ENCODE data around the gene COBL. TPM values are rescaled to one million over a fixed set of nuclear protein-coding genes. Genes with fewer than 3 reads are reported as not detected.

Gene COBL
- total and polyA plus RNA-seq, 2 experiments from 2014 or later, result not detected

GRCh38 chr7:51055039-51055840 is 261.4 kb downstream of the COBL start:
- no peak for DNase-seq
- Histone ChIP-seq H3K27ac (no peak overlapping the region), H3K79me2 (ENCODE audit: insufficient read depth) (no peaks in the 10 kb centered on the region), H3K4me1 (ENCODE audit: insufficient read depth) (no peaks in the 10 kb centered on the region), H3K9ac (no peak overlapping the region), H3K9me3 (ENCODE audit: low read depth) (no peaks in the 10 kb centered on the region), H3K27me3 (replicated peaks; ENCODE audit: insufficient read depth) (peaks cover 23% of the 10 kb centered on the region; the same call in 1 of the 2 replicates), H3K36me3 (ENCODE audit: low read depth) (no peaks in the 10 kb centered on the region), H2AFZ (no peak overlapping the region), H3F3A (ENCODE audit: insufficient read depth) (no peaks in the 10 kb centered on the region), H3K4me2 (ENCODE audit: unreplicated experiment) (no peak overlapping the region), H3K9me2 (ENCODE audit: insufficient read depth) (no peaks in the 10 kb centered on the region), H3K4me3 (no peak overlapping the region), H4K20me1 (ENCODE audit: insufficient read depth) (no peaks in the 10 kb centered on the region)
- TF ChIP-seq EZH2phosphoT487 (IDR thresholded peaks at IDR 0.05; ENCODE audit: insufficient read depth, low read depth) (no peak), EZH2 (IDR thresholded peaks at IDR 0.05; ENCODE audit: insufficient read depth, poor library complexity, severe bottlenecking) (no peak)
- in situ Hi-C loops (cut with MboI), result no loop called here
- WGBS, 2 experiments (ENCODE audit: low coverage in 1 of 2, low lambda C conversion rate in 2 of 2, missing lambda C conversion rate in 2 of 2), result 86 to 87% methylated on average over 21 to 22 of the region's 22 CpGs

DNA sequence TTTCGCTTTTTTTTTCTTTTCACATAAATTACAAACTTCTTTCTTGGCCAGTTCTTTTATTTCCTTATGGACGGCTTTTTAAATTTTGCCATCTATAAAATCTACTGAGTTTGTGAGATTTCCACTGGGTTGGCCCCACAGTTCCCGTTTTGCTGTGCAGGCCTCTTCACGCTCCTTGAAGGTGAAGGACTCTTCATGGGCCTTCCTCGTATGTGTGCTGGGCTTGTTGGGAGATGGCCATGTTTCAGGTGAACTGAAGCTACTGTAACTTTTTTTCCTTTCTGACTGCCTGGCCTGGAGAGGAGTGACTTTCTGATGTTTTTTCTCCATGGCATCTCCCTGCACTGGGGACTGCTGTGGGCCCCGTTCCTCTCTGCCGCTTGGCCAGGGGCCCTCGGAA is 262.4 kb downstream of the COBL start:
- no peak for DNase-seq
- WGBS, 2 experiments (ENCODE audit: low coverage in 1 of 2, low lambda C conversion rate in 2 of 2, missing lambda C conversion rate in 2 of 2), result 78 to 82% methylated on average over 8 of the region's 8 CpGs
- Histone ChIP-seq H3K79me2 (ENCODE audit: insufficient read depth) (no peaks in the 10 kb centered on the region), H3K27ac (no peak overlapping the region), H3K4me2 (ENCODE audit: unreplicated experiment) (no peak overlapping the region), H3K9me3 (ENCODE audit: low read depth) (no peaks in the 10 kb centered on the region), H3K4me1 (ENCODE audit: insufficient read depth) (no peaks in the 10 kb centered on the region), H3K9ac (no peak overlapping the region), H3K27me3 (replicated peaks; ENCODE audit: insufficient read depth) (peaks cover 29% of the 10 kb centered on the region), H3K4me3 (no peak overlapping the region), H3K9me2 (ENCODE audit: insufficient read depth) (no peaks in the 10 kb centered on the region), H4K20me1 (ENCODE audit: insufficient read depth) (no peaks in the 10 kb centered on the region), H3K36me3 (ENCODE audit: low read depth) (no peaks in the 10 kb centered on the region), H2AFZ (no peak overlapping the region), H3F3A (ENCODE audit: insufficient read depth) (no peaks in the 10 kb centered on the region)
- in situ Hi-C loops (cut with MboI), result no loop called here
- TF ChIP-seq EZH2phosphoT487 (IDR thresholded peaks at IDR 0.05; ENCODE audit: insufficient read depth, low read depth) (no peak), EZH2 (IDR thresholded peaks at IDR 0.05; ENCODE audit: insufficient read depth, poor library complexity, severe bottlenecking) (no peak)

- H3K27ac ChIP-seq, result no peak overlapping the region
- in situ Hi-C loops (cut with MboI), result no loop called here
- no peaks in the 10 kb centered on the region for H3K4me1 ChIP-seq (ENCODE audit: insufficient read depth)
- H3K9ac ChIP-seq, result no peak overlapping the region
- H3K27me3 ChIP-seq (replicated peaks; ENCODE audit: insufficient read depth), result peaks cover 35% of the 10 kb centered on the region
- H3K36me3 ChIP-seq (ENCODE audit: low read depth), result no peaks in the 10 kb centered on the region
- DNase-seq, result no peak
- H3K4me2 ChIP-seq (ENCODE audit: unreplicated experiment), result no peak overlapping the region
- no peaks in the 10 kb centered on the region for H4K20me1 ChIP-seq (ENCODE audit: insufficient read depth)
- no peaks in the 10 kb centered on the region for H3K9me2 ChIP-seq (ENCODE audit: insufficient read depth)
- no peaks in the 10 kb centered on the region for H3F3A ChIP-seq (ENCODE audit: insufficient read depth)
- no peaks in the 10 kb centered on the region for H3K79me2 ChIP-seq (ENCODE audit: insufficient read depth)
- no peak overlapping the region for H3K4me3 ChIP-seq
- TF ChIP-seq EZH2 (IDR thresholded peaks at IDR 0.05; ENCODE audit: insufficient read depth, poor library complexity, severe bottlenecking) (no peak), EZH2phosphoT487 (IDR thresholded peaks at IDR 0.05; ENCODE audit: insufficient read depth, low read depth) (no peak)
- no peaks in the 10 kb centered on the region for H3K9me3 ChIP-seq (ENCODE audit: low read depth)
- WGBS, 2 experiments (ENCODE audit: low coverage in 1 of 2, low lambda C conversion rate in 2 of 2, missing lambda C conversion rate in 2 of 2), result 78% methylated on average over 14 of the region's 14 CpGs
- H2AFZ ChIP-seq, result no peak overlapping the region
Measured at GRCh38 chr7:51053160-51053925, 263.3 kb downstream of the COBL start.

DNA sequence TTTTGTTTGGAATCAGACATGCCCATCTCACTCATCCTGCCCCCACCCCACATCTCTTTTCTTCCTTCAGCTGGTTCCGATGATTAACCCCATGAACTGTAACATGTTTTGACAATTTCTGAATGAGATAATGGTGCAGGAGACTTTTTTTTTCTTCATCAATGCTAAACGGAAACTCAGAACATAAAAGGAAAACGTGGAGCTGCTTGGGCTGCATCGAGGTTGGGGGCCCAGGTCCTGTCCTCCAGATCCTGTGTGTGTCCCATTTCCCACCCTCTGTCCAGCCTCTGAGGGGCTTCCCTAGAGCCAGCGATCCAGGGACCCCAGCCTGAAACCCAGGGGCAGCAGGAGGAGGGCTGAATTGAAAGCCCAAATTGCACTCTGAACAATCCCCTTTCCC is 270.1 kb downstream of the COBL start:
- Histone ChIP-seq H3K9ac (no peak overlapping the region), H4K20me1 (ENCODE audit: insufficient read depth) (no peaks in the 10 kb centered on the region), H3F3A (ENCODE audit: insufficient read depth) (no peaks in the 10 kb centered on the region), H3K27ac (no peak overlapping the region), H3K79me2 (ENCODE audit: insufficient read depth) (no peaks in the 10 kb centered on the region), H3K4me1 (ENCODE audit: insufficient read depth) (no peaks in the 10 kb centered on the region), H3K27me3 (replicated peaks; ENCODE audit: insufficient read depth) (peaks cover 22% of the 10 kb centered on the region), H3K9me2 (ENCODE audit: insufficient read depth) (no peaks in the 10 kb centered on the region), H3K36me3 (ENCODE audit: low read depth) (no peaks in the 10 kb centered on the region), H3K4me3 (no peak overlapping the region), H2AFZ (no peak overlapping the region), H3K4me2 (ENCODE audit: unreplicated experiment) (no peak overlapping the region), H3K9me3 (ENCODE audit: low read depth) (no peaks in the 10 kb centered on the region)
- 61 to 63% methylated on average over 5 of the region's 5 CpGs for WGBS, 2 experiments (ENCODE audit: low coverage in 1 of 2, low lambda C conversion rate in 2 of 2, missing lambda C conversion rate in 2 of 2)
- in situ Hi-C loops (cut with MboI), result no loop called here
- TF ChIP-seq EZH2phosphoT487 (IDR thresholded peaks at IDR 0.05; ENCODE audit: insufficient read depth, low read depth) (no peak), EZH2 (IDR thresholded peaks at IDR 0.05; ENCODE audit: insufficient read depth, poor library complexity, severe bottlenecking) (no peak)
- DNase-seq, result no peak

Data from GM23248 (cell line).